H9 (cell line): ENCODE measurements around the gene MIOS. TPM values are rescaled to one million over a fixed set of nuclear protein-coding genes. Genes with fewer than 3 reads are reported as not detected.

ENCODE experiments used
- DNase-seq: peaks from one replicate; pipeline ENCODE4 v3.0.0-alpha.2; 2017
- H2AFZ ChIP-seq: one replicate; pipeline ENCODE4 v1.6.1; 2013; ENCODE audit warnings: mild to moderate bottlenecking, low read length, control low read depth, moderate library complexity
- H2AK5ac ChIP-seq: 2 replicates; pipeline ENCODE4 v1.6.1; 2013; ENCODE audit warnings: low read length, control low read depth, mixed read lengths; ENCODE audit not compliant: insufficient read length
- H2BK120ac ChIP-seq: one replicate; pipeline ENCODE4 v1.6.1; 2013; ENCODE audit warnings: low read depth, mild to moderate bottlenecking, low read length, control low read depth, inconsistent platforms; ENCODE audit not compliant: poor library complexity, severe bottlenecking
- H2BK12ac ChIP-seq: 2 replicates; pipeline ENCODE4 v1.6.1; 2013; ENCODE audit warnings: low read length, control low read depth, mixed read lengths, low read depth; ENCODE audit not compliant: insufficient read length
- H2BK15ac ChIP-seq: 2 replicates; pipeline ENCODE4 v1.6.1; 2013; ENCODE audit warnings: low read depth, low read length, control low read depth
- H2BK20ac ChIP-seq: one replicate; pipeline ENCODE4 v1.6.1; 2013; ENCODE audit warnings: low read depth, mild to moderate bottlenecking, low read length, control low read depth, inconsistent platforms; ENCODE audit not compliant: poor library complexity, severe bottlenecking
- H2BK5ac ChIP-seq: 2 replicates; pipeline ENCODE4 v1.6.1; 2013; ENCODE audit warnings: low read length, control low read depth, mixed read lengths; ENCODE audit not compliant: insufficient read length
- H3K14ac ChIP-seq: 2 replicates; pipeline ENCODE4 v1.6.1; 2013; ENCODE audit warnings: low read length, control low read depth; ENCODE audit not compliant: insufficient read depth
- H3K18ac ChIP-seq: 2 replicates; pipeline ENCODE4 v1.6.1; 2013; ENCODE audit warnings: low read depth, mild to moderate bottlenecking, mixed read lengths, low read length, control low read depth; ENCODE audit not compliant: insufficient read length
- H3K23ac ChIP-seq: 2 replicates; pipeline ENCODE4 v1.6.1; 2013; ENCODE audit warnings: low read length, control low read depth, mixed read lengths, low read depth; ENCODE audit not compliant: insufficient read length
- H3K23me2 ChIP-seq: 2 replicates; pipeline ENCODE4 v1.6.1; 2013; ENCODE audit warnings: low read depth, mild to moderate bottlenecking, mixed read lengths, low read length, control low read depth; ENCODE audit not compliant: insufficient read length, poor library complexity, severe bottlenecking
- H3K27ac ChIP-seq: 2 replicates; pipeline ENCODE4 v1.5.1; 2013; ENCODE audit warnings: low read length, control low read depth, mixed read lengths, low read depth; ENCODE audit not compliant: insufficient read length
- H3K27me3 ChIP-seq: 2 replicates; pipeline ENCODE4 v1.6.1; 2013; ENCODE audit warnings: low read length, control low read depth, inconsistent platforms; ENCODE audit not compliant: insufficient read depth
- H3K4ac ChIP-seq: 2 replicates; pipeline ENCODE4 v1.6.1; 2013; ENCODE audit warnings: low read depth, mild to moderate bottlenecking, control low read depth, inconsistent platforms, low read length, moderate library complexity
- H3K4me1 ChIP-seq: 2 replicates; pipeline ENCODE4 v1.6.1; 2013; ENCODE audit warnings: low read length, control low read depth, inconsistent platforms; ENCODE audit not compliant: insufficient read depth
- H3K4me2 ChIP-seq: 2 replicates; pipeline ENCODE4 v1.6.1; 2013; ENCODE audit warnings: low read length, control low read depth, mixed read lengths; ENCODE audit not compliant: insufficient read length, insufficient read depth
- H3K56ac ChIP-seq: 2 replicates; pipeline ENCODE4 v1.6.1; 2013; ENCODE audit warnings: low read depth, mild to moderate bottlenecking, mixed read lengths, low read length, control low read depth; ENCODE audit not compliant: insufficient read length
- H3K79me1 ChIP-seq: 2 replicates; pipeline ENCODE4 v1.6.1; 2013; ENCODE audit warnings: low read depth, mild to moderate bottlenecking, moderate library complexity, low read length, control low read depth, inconsistent platforms; ENCODE audit not compliant: insufficient read depth, poor library complexity, severe bottlenecking
- H3K79me2 ChIP-seq: 2 replicates; pipeline ENCODE4 v1.6.1; 2013; ENCODE audit warnings: low read length, control low read depth, inconsistent platforms; ENCODE audit not compliant: insufficient read depth
- H3K9ac ChIP-seq: 2 replicates; pipeline ENCODE4 v1.6.1; 2013; ENCODE audit warnings: low read length, control low read depth, mixed read lengths; ENCODE audit not compliant: insufficient read length; ENCODE audit errors: extremely low read depth
- H3K9me3 ChIP-seq: one replicate; pipeline ENCODE4 v1.6.1; 2013; ENCODE audit warnings: low read depth, low read length, inconsistent platforms; ENCODE audit not compliant: control insufficient read depth
- H3T11ph ChIP-seq: one replicate; pipeline ENCODE4 v1.6.1; 2013; ENCODE audit warnings: mild to moderate bottlenecking, low read length, control low read depth, inconsistent platforms
- H4K20me1 ChIP-seq: one replicate; pipeline ENCODE4 v1.6.1; 2013; ENCODE audit not compliant: control insufficient read depth, insufficient read length, insufficient read depth
- H4K5ac ChIP-seq: 2 replicates; pipeline ENCODE4 v1.6.1; 2013; ENCODE audit warnings: low read depth, mild to moderate bottlenecking, mixed read lengths, low read length, control low read depth; ENCODE audit not compliant: insufficient read length
- H4K8ac ChIP-seq: replicated peaks from 2 replicates; pipeline ENCODE4 v1.6.1; 2013; ENCODE audit warnings: low read length, control low read depth, mixed read lengths, low read depth; ENCODE audit not compliant: insufficient read length
- H4K91ac ChIP-seq: 2 replicates; pipeline ENCODE4 v1.6.1; 2013; ENCODE audit warnings: low read depth, mild to moderate bottlenecking, moderate library complexity, mixed read lengths, low read length, control low read depth; ENCODE audit not compliant: insufficient read length
- H3K27ac Mint-ChIP-seq, 3 experiments: 2 replicates in 2 of 3; 3 replicates in 1 of 3; pipeline ENCODE4 v1.8.0; 2020 to 2021; ENCODE audit warnings: mixed read lengths in 3 of 3, mild to moderate bottlenecking in 1 of 3, moderate library complexity in 1 of 3
- H3K27me3 Mint-ChIP-seq: 2 replicates; pipeline ENCODE4 v1.8.0; 2021; ENCODE audit warnings: low read depth, mild to moderate bottlenecking, moderate library complexity, mixed read lengths
- H3K36me3 Mint-ChIP-seq, 3 experiments: 2 replicates in 2 of 3; 3 replicates in 1 of 3; pipeline ENCODE4 v1.8.0; 2020 to 2021; ENCODE audit warnings: low read depth in 3 of 3, mixed read lengths in 3 of 3; ENCODE audit not compliant: insufficient read depth in 1 of 3
- H3K4me1 Mint-ChIP-seq, 2 experiments: 2 replicates each; pipeline ENCODE4 v1.8.0; 2020; ENCODE audit warnings: mixed read lengths in 2 of 2
- H3K4me3 Mint-ChIP-seq, 2 experiments: 2 replicates in 1 of 2; 3 replicates in 1 of 2; pipeline ENCODE4 v1.8.0; 2020 to 2021; ENCODE audit warnings: mild to moderate bottlenecking in 2 of 2, mixed read lengths in 2 of 2, moderate library complexity in 1 of 2
- H3K9me3 Mint-ChIP-seq, 2 experiments: 2 replicates in 1 of 2; 3 replicates in 1 of 2; pipeline ENCODE4 v1.8.0; 2020; ENCODE audit warnings: mild to moderate bottlenecking in 2 of 2, mixed read lengths in 2 of 2, moderate library complexity in 1 of 2
- WGBS: extraction: QIAGEN DNeasy Blood & Tissue Kit; methylation state at CpG from one replicate; pipeline ENCODE4 v1.1.7; 2013; ENCODE audit warnings: missing lambda C conversion rate, low lambda C conversion rate, mixed read lengths; ENCODE audit not compliant: insufficient read length; ENCODE audit errors: extremely low coverage; 5-methylcytosine and 5-hydroxymethylcytosine counted together
- total RNA-seq: library from RNA; stranded (reverse); gene quantifications from 2 replicates; pipeline ENCODE4 v1.2.1, GENCODE V29; 2021
- TF ChIP-seq, protein P1 (sequence below): fragments of 200-600 bp; sonication (generic); conservative IDR thresholded peaks from 3 replicates; pipeline ENCODE4 v1.8.0; 2021; ENCODE audit warnings: antibody characterized with exemption, mild to moderate bottlenecking

MIOS gene
- total RNA-seq, 1 experiment from 2014 or later = 46.4 TPM

DNA sequence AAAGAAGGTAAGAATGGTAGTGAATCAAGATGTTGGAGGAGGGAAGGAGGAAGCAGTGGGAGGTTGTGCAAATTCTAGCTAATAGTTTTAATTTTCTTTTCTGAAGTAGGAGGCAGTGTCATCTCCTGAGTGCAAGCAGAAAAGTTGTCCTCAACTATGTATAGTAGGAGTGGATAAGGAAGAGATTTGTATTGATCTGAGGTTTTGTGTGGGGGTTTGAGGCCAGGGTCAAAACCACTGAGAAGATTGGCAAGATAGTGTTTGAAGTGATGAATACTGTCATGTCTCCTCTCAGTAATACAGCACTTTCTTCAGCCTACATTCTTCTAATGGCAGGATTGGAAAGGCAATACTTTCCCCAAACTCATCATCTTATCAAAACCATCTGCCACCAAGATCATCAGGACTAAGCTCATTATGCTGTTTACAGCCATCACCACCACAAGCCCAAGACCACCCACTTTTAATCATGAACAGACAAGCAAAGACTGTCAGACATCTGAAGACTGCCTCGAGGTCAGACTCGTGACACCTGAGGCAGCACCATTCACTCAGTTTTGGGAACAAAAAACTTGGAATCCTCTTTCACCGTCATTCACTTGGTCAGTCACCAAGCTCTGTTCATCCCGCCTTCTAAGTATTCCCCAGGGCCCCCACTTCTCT lies 1.5 kb upstream of the MIOS start:
- H3K23me2 ChIP-seq = peaks cover 3% of the 10 kb centered on the region
- H3K27me3 ChIP-seq = no peaks in the 10 kb centered on the region
- no peak overlapping the region for H3K23ac ChIP-seq
- no peak overlapping the region for H2BK12ac ChIP-seq
- TF ChIP-seq, protein P1, sequence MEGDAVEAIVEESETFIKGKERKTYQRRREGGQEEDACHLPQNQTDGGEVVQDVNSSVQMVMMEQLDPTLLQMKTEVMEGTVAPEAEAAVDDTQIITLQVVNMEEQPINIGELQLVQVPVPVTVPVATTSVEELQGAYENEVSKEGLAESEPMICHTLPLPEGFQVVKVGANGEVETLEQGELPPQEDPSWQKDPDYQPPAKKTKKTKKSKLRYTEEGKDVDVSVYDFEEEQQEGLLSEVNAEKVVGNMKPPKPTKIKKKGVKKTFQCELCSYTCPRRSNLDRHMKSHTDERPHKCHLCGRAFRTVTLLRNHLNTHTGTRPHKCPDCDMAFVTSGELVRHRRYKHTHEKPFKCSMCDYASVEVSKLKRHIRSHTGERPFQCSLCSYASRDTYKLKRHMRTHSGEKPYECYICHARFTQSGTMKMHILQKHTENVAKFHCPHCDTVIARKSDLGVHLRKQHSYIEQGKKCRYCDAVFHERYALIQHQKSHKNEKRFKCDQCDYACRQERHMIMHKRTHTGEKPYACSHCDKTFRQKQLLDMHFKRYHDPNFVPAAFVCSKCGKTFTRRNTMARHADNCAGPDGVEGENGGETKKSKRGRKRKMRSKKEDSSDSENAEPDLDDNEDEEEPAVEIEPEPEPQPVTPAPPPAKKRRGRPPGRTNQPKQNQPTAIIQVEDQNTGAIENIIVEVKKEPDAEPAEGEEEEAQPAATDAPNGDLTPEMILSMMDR = no peak
- no CpG with 5 or more reads among the region's 4 CpGs for WGBS
- no peak overlapping the region for H2BK120ac ChIP-seq
- Mint-ChIP-seq H3K4me3 (no peak overlapping the region), H3K27me3 (no peaks in the 10 kb centered on the region), H3K27ac (no peak overlapping the region), H3K36me3 (peaks cover 16 to 28% (median 19%) of the 10 kb centered on the region in 3 experiments), H3K4me1 (peaks cover 15 to 20% of the 10 kb centered on the region in 2 experiments), H3K9me3 (peaks cover 9% of the 10 kb centered on the region in 2 experiments)
- no peak overlapping the region for H2BK20ac ChIP-seq
- H4K20me1 ChIP-seq = no peaks in the 10 kb centered on the region
- no peak overlapping the region for H3K56ac ChIP-seq
- no peaks in the 10 kb centered on the region for H3K9me3 ChIP-seq
- DNase-seq = no peak
- H3T11ph ChIP-seq = no peak overlapping the region
- peaks cover 8% of the 10 kb centered on the region; the same call in 1 of the 2 replicates for H3K4me1 ChIP-seq
- no peak overlapping the region for H4K5ac ChIP-seq
- no peak overlapping the region for H2AFZ ChIP-seq
- H3K14ac ChIP-seq = no peak overlapping the region
- no peak overlapping the region for H3K18ac ChIP-seq
- no peak overlapping the region for H4K91ac ChIP-seq
- no peak overlapping the region for H2BK5ac ChIP-seq
- H2AK5ac ChIP-seq = no peak overlapping the region
- no peak overlapping the region for H2BK15ac ChIP-seq
- no peak overlapping the region for H3K9ac ChIP-seq
- no peak overlapping the region for H3K4ac ChIP-seq
- H3K4me2 ChIP-seq = no peak overlapping the region
- peaks cover 3% of the 10 kb centered on the region for H3K79me1 ChIP-seq
- no peak overlapping the region for H3K27ac ChIP-seq
- H4K8ac ChIP-seq = no peak overlapping the region
- peaks cover 14% of the 10 kb centered on the region; the same call in 1 of the 2 replicates for H3K79me2 ChIP-seq
